Keratinocyte (primary cell): Measurements from ENCODE around the gene POLR1C.

ENCODE experiments used
- EZH2 ChIP-seq: IDR thresholded peaks from one replicate; pipeline ENCODE4 v1.6.1; 2012; ENCODE audit warnings: inconsistent platforms, mild to moderate bottlenecking, low read length, moderate library complexity
- TF ChIP-seq, protein P1 (sequence below), 3 experiments: IDR thresholded peaks in 1 of 3; conservative IDR thresholded peaks in 1 of 3; optimal IDR thresholded peaks in 1 of 3; 2 replicates in 2 of 3; 3 replicates in 1 of 3; pipeline versions ENCODE3 to v1.5.1; 2011; ENCODE audit warnings: low read length in 3 of 3, mild to moderate bottlenecking in 3 of 3, moderate library complexity in 2 of 3, control low read depth in 1 of 3, inconsistent platforms in 1 of 3; ENCODE audit not compliant: insufficient read depth in 2 of 3; ENCODE audit errors: extremely low read depth in 1 of 3

DNA sequence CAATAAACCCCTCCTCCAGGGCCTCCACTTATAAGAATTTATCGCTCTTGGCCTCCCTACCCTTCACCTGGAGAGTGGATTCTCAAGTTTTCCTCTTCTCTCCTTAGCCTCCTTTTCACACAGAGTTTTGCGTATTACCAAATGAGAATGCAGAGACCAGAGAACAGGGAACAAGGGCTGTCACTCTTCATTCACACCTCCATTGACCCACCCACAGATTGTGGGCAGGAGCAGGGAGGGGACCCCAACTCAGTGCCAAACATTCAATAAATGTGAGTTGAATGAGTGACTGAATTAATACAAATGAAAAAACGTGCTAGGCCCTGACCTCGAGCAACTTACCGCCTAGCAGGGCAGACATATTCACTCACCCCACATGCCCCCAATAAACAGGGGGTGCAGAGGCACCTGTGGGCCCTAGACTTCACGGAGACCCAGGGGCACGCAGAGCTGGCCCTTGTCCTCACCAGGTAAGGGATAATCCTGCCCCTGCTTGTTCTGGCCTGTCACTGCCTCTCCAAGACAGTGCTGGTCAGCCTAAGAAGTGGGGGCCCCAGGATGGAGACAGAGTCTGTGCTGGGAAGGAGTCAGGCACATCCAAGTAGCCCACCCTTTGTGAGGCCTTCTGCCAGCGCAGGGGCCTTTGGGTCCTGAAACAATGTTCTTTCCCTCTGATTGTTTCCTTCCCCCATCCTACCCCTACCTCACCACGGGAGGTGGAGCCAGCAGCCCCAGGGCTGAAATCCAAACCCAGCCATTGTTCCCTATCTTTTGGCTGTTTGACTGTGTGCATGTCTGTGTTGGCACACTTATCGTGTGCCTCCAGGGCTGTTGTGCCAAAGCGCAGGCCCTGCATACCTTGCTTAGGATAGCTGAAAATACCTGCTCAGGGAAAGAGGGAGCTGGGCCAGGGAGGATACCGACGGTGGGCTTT is 47.9 kb upstream of the POLR1C start:
- TF ChIP-seq, protein P1, sequence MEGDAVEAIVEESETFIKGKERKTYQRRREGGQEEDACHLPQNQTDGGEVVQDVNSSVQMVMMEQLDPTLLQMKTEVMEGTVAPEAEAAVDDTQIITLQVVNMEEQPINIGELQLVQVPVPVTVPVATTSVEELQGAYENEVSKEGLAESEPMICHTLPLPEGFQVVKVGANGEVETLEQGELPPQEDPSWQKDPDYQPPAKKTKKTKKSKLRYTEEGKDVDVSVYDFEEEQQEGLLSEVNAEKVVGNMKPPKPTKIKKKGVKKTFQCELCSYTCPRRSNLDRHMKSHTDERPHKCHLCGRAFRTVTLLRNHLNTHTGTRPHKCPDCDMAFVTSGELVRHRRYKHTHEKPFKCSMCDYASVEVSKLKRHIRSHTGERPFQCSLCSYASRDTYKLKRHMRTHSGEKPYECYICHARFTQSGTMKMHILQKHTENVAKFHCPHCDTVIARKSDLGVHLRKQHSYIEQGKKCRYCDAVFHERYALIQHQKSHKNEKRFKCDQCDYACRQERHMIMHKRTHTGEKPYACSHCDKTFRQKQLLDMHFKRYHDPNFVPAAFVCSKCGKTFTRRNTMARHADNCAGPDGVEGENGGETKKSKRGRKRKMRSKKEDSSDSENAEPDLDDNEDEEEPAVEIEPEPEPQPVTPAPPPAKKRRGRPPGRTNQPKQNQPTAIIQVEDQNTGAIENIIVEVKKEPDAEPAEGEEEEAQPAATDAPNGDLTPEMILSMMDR (optimal IDR thresholded peaks at IDR 0.05 in 1 of 3, IDR thresholded peaks at IDR 0.05 in 1 of 3, conservative IDR thresholded peaks at IDR 0.05 in 1 of 3; ENCODE audit: extremely low read depth in 1 of 3, insufficient read depth in 2 of 3, low read length in 3 of 3), result no peak
- no peak for TF ChIP-seq EZH2
